ENCODE data around the gene LRRC19. TPM values are rescaled to one million over a fixed set of nuclear protein-coding genes. Genes with fewer than 3 reads are reported as not detected.

The LRRC19 gene
- total RNA-seq, 1 experiment from 2014 or later: not detected

DNA sequence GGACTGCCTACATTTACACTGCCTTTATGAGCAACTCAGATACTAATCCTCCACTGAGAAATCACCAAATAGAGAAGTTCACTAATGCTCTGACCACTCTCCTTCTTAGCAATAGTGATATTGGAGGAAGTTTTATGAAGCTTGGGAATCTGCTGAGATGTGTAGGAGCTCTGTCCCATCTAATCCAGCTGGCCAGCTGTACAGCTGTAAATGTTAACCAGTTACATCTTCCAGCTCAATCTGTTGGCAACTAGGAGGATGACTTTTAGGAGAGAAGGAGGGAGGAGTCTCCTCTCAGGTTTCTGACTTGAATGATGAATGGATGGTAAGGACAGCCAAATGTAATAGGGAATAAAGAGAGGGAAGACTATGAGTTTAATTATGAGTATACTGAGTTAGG, 36.3 kb upstream of the LRRC19 start:
- Histone ChIP-seq H3K79me1 (ENCODE audit: insufficient read depth, low read depth, low read length, poor library complexity, severe bottlenecking) (no peaks in the 10 kb centered on the region), H2BK20ac (ENCODE audit: low read depth, low read length, poor library complexity, severe bottlenecking) (no peak overlapping the region), H3K23ac (ENCODE audit: insufficient read length, low read depth, low read length) (no peak overlapping the region), H2BK5ac (ENCODE audit: insufficient read length, low read length) (no peak overlapping the region), H3K27ac (ENCODE audit: insufficient read length, low read depth, low read length) (no peak overlapping the region), H2BK12ac (ENCODE audit: insufficient read length, low read depth, low read length) (no peak overlapping the region), H2AK5ac (ENCODE audit: insufficient read length, low read length) (no peak overlapping the region), H3K14ac (ENCODE audit: insufficient read depth, low read length) (no peak overlapping the region), H3K27me3 (ENCODE audit: insufficient read depth, low read length) (no peaks in the 10 kb centered on the region), H4K20me1 (ENCODE audit: control insufficient read depth, insufficient read depth, insufficient read length) (no peaks in the 10 kb centered on the region), H2BK15ac (ENCODE audit: low read depth, low read length) (no peak overlapping the region), H3T11ph (ENCODE audit: low read length) (no peak overlapping the region), H3K4ac (ENCODE audit: low read depth, low read length) (no peak overlapping the region), H3K4me2 (ENCODE audit: insufficient read depth, insufficient read length, low read length) (no peak overlapping the region), H2BK120ac (ENCODE audit: low read depth, low read length, poor library complexity, severe bottlenecking) (no peak overlapping the region), H3K79me2 (ENCODE audit: insufficient read depth, low read length) (no peaks in the 10 kb centered on the region), H4K5ac (ENCODE audit: insufficient read length, low read depth, low read length) (no peak overlapping the region), H3K9ac (ENCODE audit: extremely low read depth, insufficient read length, low read length) (no peak overlapping the region), H4K8ac (replicated peaks; ENCODE audit: insufficient read length, low read depth, low read length) (no peak overlapping the region), H3K4me1 (ENCODE audit: insufficient read depth, low read length) (no peaks in the 10 kb centered on the region), H3K23me2 (ENCODE audit: insufficient read length, low read depth, low read length, poor library complexity, severe bottlenecking) (no peaks in the 10 kb centered on the region), H3K18ac (ENCODE audit: insufficient read length, low read depth, low read length) (no peak overlapping the region), H2AFZ (ENCODE audit: low read length) (no peak overlapping the region), H4K91ac (ENCODE audit: insufficient read length, low read depth, low read length) (no peak overlapping the region), H3K56ac (ENCODE audit: insufficient read length, low read depth, low read length) (no peak overlapping the region), H3K9me3 (ENCODE audit: control insufficient read depth, low read depth, low read length) (no peaks in the 10 kb centered on the region)
- DNase-seq: no peak
- no peaks in the 10 kb centered on the region for H3K27me3 Mint-ChIP-seq (ENCODE audit: low read depth)
- no peaks in the 10 kb centered on the region for H3K4me1 Mint-ChIP-seq
- H3K9me3 Mint-ChIP-seq: no peaks in the 10 kb centered on the region
- TF ChIP-seq, protein P1, sequence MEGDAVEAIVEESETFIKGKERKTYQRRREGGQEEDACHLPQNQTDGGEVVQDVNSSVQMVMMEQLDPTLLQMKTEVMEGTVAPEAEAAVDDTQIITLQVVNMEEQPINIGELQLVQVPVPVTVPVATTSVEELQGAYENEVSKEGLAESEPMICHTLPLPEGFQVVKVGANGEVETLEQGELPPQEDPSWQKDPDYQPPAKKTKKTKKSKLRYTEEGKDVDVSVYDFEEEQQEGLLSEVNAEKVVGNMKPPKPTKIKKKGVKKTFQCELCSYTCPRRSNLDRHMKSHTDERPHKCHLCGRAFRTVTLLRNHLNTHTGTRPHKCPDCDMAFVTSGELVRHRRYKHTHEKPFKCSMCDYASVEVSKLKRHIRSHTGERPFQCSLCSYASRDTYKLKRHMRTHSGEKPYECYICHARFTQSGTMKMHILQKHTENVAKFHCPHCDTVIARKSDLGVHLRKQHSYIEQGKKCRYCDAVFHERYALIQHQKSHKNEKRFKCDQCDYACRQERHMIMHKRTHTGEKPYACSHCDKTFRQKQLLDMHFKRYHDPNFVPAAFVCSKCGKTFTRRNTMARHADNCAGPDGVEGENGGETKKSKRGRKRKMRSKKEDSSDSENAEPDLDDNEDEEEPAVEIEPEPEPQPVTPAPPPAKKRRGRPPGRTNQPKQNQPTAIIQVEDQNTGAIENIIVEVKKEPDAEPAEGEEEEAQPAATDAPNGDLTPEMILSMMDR (conservative IDR thresholded peaks at IDR 0.05): no peak
- H3K36me3 Mint-ChIP-seq (ENCODE audit: insufficient read depth in 1 of 3, low read depth in 3 of 3): peaks cover 0 to 2% (median 0%) of the 10 kb centered on the region in 3 experiments; a peak in 2 of 7 replicates
- H3K4me3 Mint-ChIP-seq: no peak overlapping the region
- H3K27ac Mint-ChIP-seq: no peak overlapping the region
